ENCODE results near the gene RAB9B. TPM values are rescaled to one million over a fixed set of nuclear protein-coding genes. Genes with fewer than 3 reads are reported as not detected.

Gene RAB9B
- polyA plus RNA-seq, 1 of the 3 experiments (the other 2 are of a cell fraction) = 0.64 TPM

GRCh38 chrX:103878466-103879122, 46.5 kb upstream of the RAB9B start:
- no peaks in the 10 kb centered on the region for H3K4me1 ChIP-seq (ENCODE audit: control insufficient read depth in 1 of 2, insufficient read depth in 2 of 2, low read depth in 1 of 2, low read length in 1 of 2)
- DNase-seq = no peak
- no peaks in the 10 kb centered on the region for H3F3A ChIP-seq (replicated peaks; ENCODE audit: insufficient read depth)
- H3K9me3 ChIP-seq = no peaks in the 10 kb centered on the region
- H3K4me2 ChIP-seq = peak overlapping the region; percentile 30; the same call in 1 of the 2 replicates
- POLR2A ChIA-PET = no interaction called here
- peak overlapping the region; percentile 33; the same call in 1 of the 2 replicates for H3K9ac ChIP-seq
- H4K20me1 ChIP-seq (ENCODE audit: insufficient read depth) = no peaks in the 10 kb centered on the region
- 31% methylated on average over 8 of the region's 8 CpGs for WGBS (ENCODE audit: low lambda C conversion rate)
- peak overlapping the region in 1 of 2 experiments; percentile 58; a peak in 1 of 4 replicates for H3K27ac ChIP-seq (ENCODE audit: low read depth in 2 of 2, low read length in 1 of 2)
- no peaks in the 10 kb centered on the region for H3K79me2 ChIP-seq (ENCODE audit: insufficient read depth)
- no peaks in the 10 kb centered on the region for H3K36me3 ChIP-seq (replicated peaks in 1 of 2; ENCODE audit: control insufficient read depth in 1 of 2, insufficient read depth in 2 of 2, low read length in 1 of 2)
- H3K4me3 ChIP-seq (ENCODE audit: low read depth in 2 of 2, low read length in 1 of 2) = no peak overlapping the region
- H3K9me2 ChIP-seq = no peaks in the 10 kb centered on the region
- 0 out of 2 replicates have a peak, but pooled peaks have one; percentile 10 for TF ChIP-seq FOSL2 (IDR thresholded peaks at IDR 0.05; ENCODE audit: borderline replicate concordance, low read depth)
- TF ChIP-seq, protein P1, sequence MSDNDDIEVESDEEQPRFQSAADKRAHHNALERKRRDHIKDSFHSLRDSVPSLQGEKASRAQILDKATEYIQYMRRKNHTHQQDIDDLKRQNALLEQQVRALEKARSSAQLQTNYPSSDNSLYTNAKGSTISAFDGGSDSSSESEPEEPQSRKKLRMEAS (IDR thresholded peaks at IDR 0.05; ENCODE audit: low read depth) = no peak
- TF ChIP-seq NFIC (IDR thresholded peaks at IDR 0.05; ENCODE audit: borderline replicate concordance) = peak; percentile 60
- no peak overlapping the region for H2AFZ ChIP-seq (ENCODE audit: low read depth)
- CTCF ChIA-PET = interaction anchor here (1.6 kb wide), 1 partner anchor 34 kb away, joined by 3 read pairs; no protein-coding TSS in a partner anchor
- H3K27me3 ChIP-seq (ENCODE audit: insufficient read depth) = no peaks in the 10 kb centered on the region

GRCh38 chrX:103877571-103877970, 45.5 kb upstream of the RAB9B start:
- TF ChIP-seq USF1 (IDR thresholded peaks at IDR 0.05; ENCODE audit: borderline replicate concordance, low read depth) (no peak), FOXJ3 (CRISPR knock-in tag; IDR thresholded peaks at IDR 0.05) (no peak), ELF1 (IDR thresholded peaks at IDR 0.05) (no peak)
- Histone ChIP-seq H3K4me2 (no peak overlapping the region), H3K27ac (ENCODE audit: low read depth in 2 of 2, low read length in 1 of 2) (no peak overlapping the region), H3K36me3 (replicated peaks in 1 of 2; ENCODE audit: control insufficient read depth in 1 of 2, insufficient read depth in 2 of 2, low read length in 1 of 2) (no peaks in the 10 kb centered on the region), H3F3A (replicated peaks; ENCODE audit: insufficient read depth) (no peaks in the 10 kb centered on the region), H3K9me2 (no peaks in the 10 kb centered on the region), H3K9me3 (no peaks in the 10 kb centered on the region), H2AFZ (ENCODE audit: low read depth) (no peak overlapping the region), H3K9ac (no peak overlapping the region), H3K79me2 (ENCODE audit: insufficient read depth) (no peaks in the 10 kb centered on the region), H4K20me1 (ENCODE audit: insufficient read depth) (no peaks in the 10 kb centered on the region), H3K4me3 (ENCODE audit: low read depth in 2 of 2, low read length in 1 of 2) (no peak overlapping the region), H3K4me1 (ENCODE audit: control insufficient read depth in 1 of 2, insufficient read depth in 2 of 2, low read depth in 1 of 2, low read length in 1 of 2) (no peaks in the 10 kb centered on the region), H3K27me3 (ENCODE audit: insufficient read depth) (no peaks in the 10 kb centered on the region)
- no peak for DNase-seq
- ChIA-PET POLR2A (no interaction called here), CTCF (no interaction called here)
- 26% methylated on average over 3 of the region's 3 CpGs for WGBS (ENCODE audit: low lambda C conversion rate)

- Histone ChIP-seq H2AFZ (ENCODE audit: low read depth) (no peak overlapping the region), H3K9ac (no peak overlapping the region), H3F3A (replicated peaks; ENCODE audit: insufficient read depth) (no peaks in the 10 kb centered on the region), H3K9me2 (0 out of 2 replicates have a peak, but pooled peaks cover 3% of the 10 kb centered on the region), H3K27ac (ENCODE audit: low read depth in 2 of 2, low read length in 1 of 2) (peak overlapping the region in 1 of 2 experiments; percentile 20; a peak in 1 of 4 replicates), H3K9me3 (no peaks in the 10 kb centered on the region), H3K4me1 (ENCODE audit: control insufficient read depth in 1 of 2, insufficient read depth in 2 of 2, low read depth in 1 of 2, low read length in 1 of 2) (no peaks in the 10 kb centered on the region), H4K20me1 (ENCODE audit: insufficient read depth) (no peaks in the 10 kb centered on the region), H3K27me3 (ENCODE audit: insufficient read depth) (no peaks in the 10 kb centered on the region), H3K79me2 (ENCODE audit: insufficient read depth) (no peaks in the 10 kb centered on the region), H3K36me3 (replicated peaks in 1 of 2; ENCODE audit: control insufficient read depth in 1 of 2, insufficient read depth in 2 of 2, low read length in 1 of 2) (no peaks in the 10 kb centered on the region), H3K4me3 (ENCODE audit: low read depth in 2 of 2, low read length in 1 of 2) (no peak overlapping the region), H3K4me2 (no peak overlapping the region)
- TF ChIP-seq TEAD4 (IDR thresholded peaks at IDR 0.05; ENCODE audit: borderline replicate concordance, insufficient read depth) = no peak
- TF ChIP-seq, protein P2, sequence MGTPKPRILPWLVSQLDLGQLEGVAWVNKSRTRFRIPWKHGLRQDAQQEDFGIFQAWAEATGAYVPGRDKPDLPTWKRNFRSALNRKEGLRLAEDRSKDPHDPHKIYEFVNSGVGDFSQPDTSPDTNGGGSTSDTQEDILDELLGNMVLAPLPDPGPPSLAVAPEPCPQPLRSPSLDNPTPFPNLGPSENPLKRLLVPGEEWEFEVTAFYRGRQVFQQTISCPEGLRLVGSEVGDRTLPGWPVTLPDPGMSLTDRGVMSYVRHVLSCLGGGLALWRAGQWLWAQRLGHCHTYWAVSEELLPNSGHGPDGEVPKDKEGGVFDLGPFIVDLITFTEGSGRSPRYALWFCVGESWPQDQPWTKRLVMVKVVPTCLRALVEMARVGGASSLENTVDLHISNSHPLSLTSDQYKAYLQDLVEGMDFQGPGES (IDR thresholded peaks at IDR 0.05; ENCODE audit: low read depth, low read length) = no peak
- TF ChIP-seq YY1 (IDR thresholded peaks at IDR 0.05; ENCODE audit: low read depth) = no peak
- no peak for TF ChIP-seq FOSL2 (IDR thresholded peaks at IDR 0.05; ENCODE audit: borderline replicate concordance, low read depth)
- no peak for TF ChIP-seq RFX5 (IDR thresholded peaks at IDR 0.05; ENCODE audit: low read length)
- TF ChIP-seq EZH2phosphoT487 (IDR thresholded peaks at IDR 0.05; ENCODE audit: borderline replicate concordance, low read depth) = no peak
- TF ChIP-seq GATA2 (CRISPR knock-in tag; IDR thresholded peaks at IDR 0.05) = no peak
- TF ChIP-seq PBX3 (IDR thresholded peaks at IDR 0.05) = no peak
- no peak for TF ChIP-seq ZBTB33 (IDR thresholded peaks at IDR 0.05; ENCODE audit: borderline replicate concordance, low read depth)
- CTCF ChIA-PET = no interaction called here
- POLR2A ChIA-PET = no interaction called here
- no peak for DNase-seq
- 43% methylated on average over 5 of the region's 5 CpGs for WGBS (ENCODE audit: low lambda C conversion rate)
Observed at GRCh38 chrX:103864886-103865534, 33.0 kb upstream of the RAB9B start.
